HuH-7 (cell line): ENCODE data around the gene GAB2.

ENCODE experiments used
- DNase-seq: peaks from one replicate; pipeline ENCODE4 v3.0.0; 2011; ENCODE audit warnings: low spot score

GAB2 gene

DNA sequence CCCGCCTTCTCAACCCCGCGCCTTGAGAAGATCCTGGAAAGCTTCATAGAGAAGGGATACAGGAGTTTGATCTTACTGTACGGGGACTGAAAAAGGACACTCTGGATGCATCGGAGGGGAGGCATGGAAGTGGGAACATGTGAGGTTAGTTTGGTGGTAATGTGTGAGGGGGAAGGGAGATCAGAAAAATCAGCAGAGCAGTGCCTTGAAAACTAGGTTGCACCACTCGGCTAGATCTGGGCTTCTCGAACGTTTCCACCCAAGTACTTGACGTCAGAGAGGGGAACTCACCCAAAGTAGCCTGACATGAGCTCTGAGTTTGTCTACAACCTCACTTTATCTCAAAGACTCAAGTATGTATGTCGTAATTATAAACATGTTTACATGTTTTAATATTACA, 214.4 kb downstream of the GAB2 start:
- no peak for DNase-seq

DNA sequence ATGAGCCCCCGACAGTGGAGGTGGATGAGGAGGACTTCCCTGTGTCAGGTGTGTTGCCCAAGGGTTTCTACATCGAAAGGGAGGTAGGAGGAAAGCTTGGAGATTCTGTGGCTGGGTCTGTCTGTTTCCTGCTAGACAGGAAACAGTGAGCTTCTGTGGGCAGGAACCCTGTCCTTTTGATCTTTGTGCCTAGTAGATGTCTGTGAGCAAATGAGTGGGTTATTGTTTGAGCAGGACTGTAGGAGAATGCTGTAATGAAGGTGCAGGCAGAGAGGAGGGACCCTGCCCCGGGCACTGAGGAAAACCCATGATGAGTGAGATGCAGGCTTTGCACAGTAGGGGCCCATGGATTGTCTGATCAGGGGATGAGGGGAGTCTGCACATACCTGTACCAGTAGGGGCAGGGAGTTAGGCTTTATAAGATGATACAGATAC, 214.9 kb downstream of the GAB2 start:
- DNase-seq, result peak; percentile 52

DNA sequence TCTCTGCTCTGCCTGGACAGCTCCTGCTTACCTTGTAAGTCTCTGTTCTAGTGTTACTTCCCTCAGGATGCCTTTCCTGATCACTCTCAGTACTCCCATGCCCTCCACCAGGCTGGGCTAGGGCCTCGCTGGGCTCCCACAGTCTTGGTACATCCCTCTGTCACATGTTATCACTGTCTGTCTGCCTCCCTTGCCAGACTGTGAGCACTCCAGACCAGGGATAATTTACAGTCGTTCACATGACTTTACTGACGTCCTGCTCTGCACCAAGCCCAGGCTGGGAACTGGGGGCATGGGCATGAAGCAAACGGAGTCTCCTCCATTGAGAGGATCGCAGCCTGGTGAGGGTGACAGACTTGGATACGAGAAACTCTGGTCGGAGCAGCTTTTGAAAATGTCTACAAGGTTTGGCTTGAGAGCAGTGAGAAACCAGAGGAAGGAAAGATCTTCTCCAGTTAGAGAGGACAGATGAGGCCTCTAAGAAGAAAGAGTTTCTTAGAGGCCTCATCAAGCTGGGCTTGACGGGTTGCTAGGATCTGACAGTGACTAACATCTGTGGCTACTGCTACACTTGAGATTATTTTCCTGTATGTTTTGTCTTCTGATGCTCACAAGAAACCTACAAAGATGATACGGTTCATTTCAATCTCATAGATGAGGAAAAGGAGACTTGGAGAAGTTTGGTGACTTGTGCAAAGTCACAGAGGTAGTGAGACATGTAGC, 216.4 kb downstream of the GAB2 start:
- no peak for DNase-seq

DNA sequence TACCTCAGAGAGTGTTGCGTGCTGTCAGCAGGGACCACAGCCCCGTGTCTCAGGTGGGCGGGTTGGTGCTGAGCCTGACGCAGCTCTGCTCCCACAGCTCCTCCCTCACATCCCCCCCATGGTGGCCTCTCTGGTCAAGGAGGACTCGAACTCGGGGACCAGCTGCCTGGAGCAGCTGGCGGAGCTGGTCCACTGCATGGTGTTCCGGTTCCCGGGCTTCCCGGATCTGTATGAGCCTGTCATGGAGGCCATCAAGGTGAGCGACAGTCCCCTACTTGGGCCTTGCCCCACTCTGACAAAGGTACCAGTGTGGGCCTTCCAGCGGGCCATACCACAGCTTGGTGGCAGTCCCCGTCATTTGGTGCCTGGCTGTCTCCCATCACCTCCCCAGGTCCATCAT, 217.1 kb downstream of the GAB2 start:
- no peak for DNase-seq

DNA sequence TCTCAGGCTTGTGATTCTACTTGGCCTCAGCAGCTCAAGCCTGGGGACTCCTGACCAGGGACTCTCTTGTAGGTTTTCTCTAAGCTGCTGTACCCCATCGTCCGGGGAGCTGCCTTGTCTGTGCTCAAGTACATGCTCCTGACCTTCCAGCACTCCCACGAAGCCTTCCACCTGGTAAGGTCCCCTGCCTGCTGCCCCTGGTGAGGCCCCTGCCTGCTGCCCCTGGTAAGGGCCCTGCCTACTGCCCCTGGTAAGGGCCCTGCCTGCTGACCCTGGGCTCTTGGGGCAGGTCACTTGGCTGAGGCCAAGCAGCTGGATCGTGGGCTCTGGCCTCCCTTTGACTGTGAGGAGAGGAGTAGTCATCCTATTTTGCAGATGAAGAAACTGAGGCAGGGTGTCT, 217.6 kb downstream of the GAB2 start:
- DNase-seq, result no peak

DNA sequence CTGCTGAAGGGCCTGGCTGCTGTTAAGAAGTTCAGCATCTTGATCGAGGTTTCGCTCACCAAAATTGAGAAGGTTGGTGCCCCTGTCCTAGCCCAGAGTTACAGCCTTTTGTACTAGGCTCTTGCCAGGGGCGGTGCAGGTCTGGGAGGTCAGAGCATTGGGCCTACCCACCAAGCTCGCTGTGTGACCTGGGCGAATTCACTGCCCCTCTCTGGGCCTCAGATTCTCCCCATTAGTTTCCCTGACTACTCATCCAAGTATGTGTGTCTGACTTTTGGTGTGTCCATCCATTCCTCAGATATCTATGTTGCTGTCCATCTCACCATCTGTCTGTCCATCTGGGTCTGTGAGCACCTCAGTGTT, 218.0 kb downstream of the GAB2 start:
- DNase-seq, result no peak

DNA sequence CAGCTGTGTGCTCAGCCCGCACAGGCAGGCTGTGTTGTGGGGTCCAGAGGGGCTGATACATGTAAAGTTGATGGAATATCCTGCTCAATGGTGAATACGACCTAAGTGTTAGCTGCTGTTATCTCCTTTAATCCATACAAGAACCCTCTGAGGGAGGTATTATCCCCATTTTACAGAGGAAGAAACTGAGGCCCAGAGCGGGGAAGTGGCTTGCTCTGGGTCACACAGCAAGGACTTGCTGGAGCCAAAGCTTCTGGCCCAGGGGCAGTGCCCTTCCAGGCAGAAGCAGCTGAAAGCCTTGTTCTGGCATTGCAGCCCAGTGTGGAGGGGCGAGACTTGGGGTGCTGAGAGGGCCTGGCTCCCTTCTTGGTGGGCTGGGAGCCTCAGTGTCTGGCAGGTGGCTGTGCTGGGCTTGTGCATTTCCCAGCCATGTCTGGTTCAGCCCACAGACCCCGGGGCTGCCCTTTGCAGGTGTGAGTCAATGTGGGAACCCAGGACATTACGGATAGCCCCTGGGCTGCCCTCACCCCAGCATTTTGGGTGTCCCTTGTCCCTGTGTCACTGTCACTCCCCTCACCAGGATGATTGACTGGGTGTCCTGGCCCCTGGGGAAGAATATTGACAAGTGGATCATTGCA, 218.5 kb downstream of the GAB2 start:
- no peak for DNase-seq

DNA sequence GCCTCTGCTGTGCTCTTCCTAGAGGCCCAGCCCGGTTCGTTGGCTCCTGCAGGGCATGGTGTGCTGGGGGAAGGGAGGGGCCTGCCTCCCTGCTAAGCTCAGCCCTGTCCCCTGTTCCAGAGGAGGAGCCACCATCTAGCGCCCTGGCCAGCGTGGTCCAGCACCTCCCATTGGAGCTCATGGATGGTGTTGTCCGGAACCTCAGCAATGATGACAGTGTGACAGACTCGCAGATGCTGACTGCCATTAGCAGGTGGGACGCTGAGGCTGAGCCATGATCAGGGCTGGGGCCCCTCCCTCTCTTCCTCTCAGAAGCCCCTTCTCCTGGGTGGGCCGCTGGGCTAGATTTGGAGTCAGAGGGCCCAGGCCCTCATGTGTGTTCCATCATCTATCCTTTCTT, 219.8 kb downstream of the GAB2 start:
- DNase-seq, result no peak

DNA sequence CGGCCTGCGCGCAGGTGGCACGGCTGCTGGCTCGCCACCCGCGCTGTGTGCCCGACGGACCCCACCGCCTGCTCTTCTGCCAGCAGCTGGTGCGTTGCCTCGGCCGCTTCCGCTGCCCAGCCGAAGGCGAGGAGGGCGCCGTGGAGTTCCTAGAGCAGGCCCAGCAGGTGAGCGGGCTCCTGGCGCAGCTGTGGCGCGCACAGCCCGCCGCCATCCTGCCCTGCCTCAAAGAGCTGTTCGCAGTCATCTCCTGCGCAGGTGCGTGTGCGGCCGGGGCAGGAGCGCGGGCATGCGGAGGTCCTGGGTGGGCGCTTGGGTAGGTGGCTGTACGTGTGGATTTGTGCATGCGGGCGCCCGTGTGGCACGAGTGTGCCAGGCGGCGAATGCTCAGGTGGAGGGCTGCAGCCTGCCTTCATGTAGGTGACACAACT, 220.9 kb downstream of the GAB2 start:
- DNase-seq, result no peak

DNA sequence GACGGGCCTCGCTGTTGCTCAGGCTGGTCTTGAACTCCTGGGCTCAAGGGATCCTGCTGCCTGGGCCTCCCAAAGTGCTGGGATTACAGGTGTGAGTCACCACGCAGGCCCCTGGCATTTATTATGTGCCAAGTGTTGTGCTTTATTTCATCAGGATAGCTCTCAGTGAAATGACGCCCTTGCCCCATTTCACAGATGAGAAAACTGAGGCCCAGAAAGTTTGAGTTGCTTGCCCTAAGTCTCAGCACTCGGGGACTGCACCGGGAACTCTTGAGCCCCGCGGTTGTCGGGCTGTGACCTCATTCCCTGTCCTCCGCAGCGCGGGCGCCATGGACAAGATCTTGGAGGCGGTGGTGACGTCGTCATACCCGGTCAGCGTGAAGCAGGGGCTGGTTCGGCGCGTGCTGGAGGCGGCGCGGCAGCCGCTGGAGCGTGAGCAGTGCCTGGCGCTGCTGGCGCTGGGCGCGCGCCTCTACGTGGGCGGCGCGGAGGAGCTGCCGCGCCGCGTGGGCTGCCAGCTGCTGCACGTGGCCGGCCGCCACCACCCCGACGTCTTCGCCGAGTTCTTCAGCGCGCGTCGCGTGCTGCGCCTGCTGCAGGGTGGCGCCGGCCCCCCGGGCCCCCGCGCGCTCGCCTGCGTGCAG, 221.6 kb downstream of the GAB2 start:
- DNase-seq, result no peak

DNA sequence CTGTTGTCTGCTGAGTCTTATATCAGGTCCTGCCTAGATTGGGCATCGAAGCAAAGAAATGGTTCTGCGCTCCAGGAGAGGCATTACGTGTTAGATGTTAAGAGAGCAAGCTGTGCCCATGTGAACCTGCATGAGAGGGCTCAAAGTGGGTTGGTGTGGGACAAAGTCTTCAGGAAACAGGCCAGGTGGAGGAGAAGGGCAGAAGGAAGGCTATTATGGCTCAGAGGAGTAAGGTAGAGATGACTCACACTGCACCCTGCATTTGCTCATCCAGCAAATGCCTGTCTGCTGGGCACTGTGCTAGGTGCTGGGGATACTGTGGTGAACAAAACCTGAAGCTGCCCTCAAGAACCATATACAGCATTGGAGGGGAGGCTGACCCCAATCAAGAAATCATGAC, 223.1 kb downstream of the GAB2 start:
- no peak for DNase-seq

DNA sequence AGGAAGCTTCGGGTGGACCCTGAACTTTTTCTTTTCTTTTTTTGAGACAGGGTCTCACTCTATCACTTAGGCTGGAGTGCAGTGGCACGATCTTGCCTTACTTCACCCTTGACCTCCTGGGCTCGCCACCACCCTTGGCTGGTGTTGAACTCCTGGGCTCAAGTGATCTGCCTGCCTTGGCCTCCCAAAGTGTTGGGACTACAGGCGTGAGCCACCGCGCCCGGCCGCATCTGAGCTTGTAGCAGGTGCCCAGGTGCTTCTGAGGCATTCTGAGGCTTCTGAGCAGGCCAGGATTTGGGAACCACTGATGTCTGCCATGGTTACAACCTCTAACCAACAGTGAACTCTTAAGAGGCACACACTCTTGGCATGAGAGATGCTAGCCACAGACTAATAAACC, 223.8 kb downstream of the GAB2 start:
- DNase-seq, result no peak

DNA sequence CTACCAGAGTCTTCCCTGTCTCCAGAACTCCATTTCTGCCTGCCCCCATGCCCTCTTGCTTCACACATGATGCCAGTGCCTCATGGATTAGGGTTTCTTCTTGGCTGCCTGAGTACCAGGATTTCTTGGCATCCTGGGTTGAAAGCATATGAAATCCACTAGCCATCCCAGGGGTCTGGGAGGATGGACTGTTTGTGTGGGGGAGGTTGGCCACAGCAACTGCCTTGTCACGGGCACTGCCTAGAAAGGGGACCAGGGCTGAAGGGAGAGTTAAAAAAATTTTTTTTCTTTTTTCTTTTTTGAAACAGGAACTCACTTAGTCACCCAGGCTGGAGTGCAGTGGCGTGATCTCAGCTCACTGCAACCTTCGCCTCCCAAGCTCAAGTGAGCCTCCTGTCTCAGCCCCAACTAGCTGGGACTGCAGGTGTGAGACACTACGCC, 224.7 kb downstream of the GAB2 start:
- no peak for DNase-seq

DNA sequence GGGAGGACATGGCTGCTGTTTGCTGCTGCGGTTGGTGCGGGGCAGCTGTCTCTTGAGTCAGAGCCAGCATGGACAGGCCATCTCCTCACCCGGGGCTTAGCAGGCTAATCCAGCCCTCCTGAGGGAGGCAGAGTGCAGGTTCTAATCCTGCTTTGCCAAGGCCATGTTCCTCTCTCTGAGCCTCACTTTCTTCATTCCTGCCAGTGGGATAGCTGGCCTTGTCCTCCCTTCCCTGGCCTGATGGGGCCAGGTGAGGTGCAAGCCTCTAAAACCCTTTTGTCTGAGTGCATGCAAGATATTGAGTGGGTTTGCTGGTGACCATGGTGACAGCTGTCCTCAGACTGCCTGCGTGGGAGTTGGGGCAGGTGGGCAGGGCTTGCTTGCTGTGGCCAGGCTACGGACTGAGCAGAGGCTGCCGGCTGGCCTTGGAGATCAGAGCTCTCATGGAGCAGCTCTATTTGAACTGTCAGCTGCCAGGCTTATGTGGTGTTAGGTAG, 225.3 kb downstream of the GAB2 start:
- DNase-seq, result no peak

DNA sequence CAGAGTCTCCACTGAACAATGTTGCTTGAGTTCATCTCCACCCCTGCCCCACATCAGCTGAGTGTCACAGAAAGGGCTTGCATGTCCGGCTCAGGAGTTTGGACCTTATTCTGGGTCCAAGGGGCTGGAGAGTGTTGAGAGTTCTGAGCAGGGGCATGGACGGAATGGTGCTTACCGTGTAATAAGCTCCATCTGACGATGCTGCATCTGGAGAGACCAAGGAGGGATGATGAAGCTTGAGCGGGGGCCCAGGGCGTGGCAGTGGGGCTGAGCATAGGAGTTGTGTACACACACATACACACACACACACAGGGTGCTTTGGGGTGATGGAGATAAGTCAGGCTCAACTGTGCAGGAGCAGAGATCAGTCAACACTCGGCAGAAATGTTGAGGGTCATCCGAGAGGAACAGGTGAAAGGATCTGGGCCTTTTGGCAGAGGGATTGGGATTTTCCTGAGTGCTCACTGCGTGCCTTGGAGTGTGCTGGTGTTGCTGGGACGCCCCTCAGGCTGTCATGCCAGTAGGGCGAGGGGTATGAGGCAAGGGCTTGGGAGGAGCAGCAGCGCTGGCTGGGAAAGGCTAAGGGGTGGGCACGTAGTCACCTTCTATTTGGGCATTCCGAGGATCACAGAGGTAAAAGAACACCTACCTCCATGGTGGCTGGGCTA, 226.6 kb downstream of the GAB2 start:
- DNase-seq, result no peak

DNA sequence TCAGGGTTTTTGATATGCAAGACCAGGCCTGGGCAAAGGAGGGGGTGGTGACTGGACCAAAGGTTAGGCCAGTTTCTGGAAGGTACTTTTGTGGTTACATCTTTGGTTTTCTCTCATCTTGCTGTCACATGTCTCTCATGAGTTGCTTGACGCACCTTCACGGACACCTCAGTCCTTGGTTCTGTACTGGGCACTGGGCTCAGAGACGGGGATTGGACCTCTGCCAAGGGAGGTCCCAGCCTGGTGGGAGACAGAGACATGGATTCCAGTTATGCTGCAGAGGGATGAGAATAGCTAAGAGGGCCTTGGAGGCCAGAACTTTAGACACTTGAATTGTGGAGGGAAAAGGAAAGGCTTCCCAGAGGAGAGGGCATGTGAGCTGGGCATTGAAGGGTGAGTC, 227.2 kb downstream of the GAB2 start:
- DNase-seq, result no peak

DNA sequence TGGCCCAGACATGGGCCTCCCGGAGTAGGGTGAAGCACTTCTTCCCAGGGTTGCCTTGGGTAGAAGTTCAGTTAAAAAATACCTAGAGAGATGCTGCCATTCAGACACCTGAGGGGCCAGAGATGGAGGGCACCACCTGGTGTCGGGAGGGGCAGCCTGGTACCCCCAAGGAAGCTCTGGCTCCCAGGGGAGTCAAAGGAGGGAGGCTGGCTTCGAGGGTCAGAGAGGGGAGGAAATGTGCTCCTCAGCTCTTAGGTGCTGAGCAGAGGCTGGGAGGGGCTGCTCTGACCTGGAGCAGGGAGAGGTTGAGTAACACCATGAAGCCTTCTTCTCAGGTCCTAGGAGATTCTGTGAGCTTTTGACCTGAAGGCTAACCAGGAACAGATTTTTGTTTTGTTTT, 227.8 kb downstream of the GAB2 start:
- no peak for DNase-seq

DNA sequence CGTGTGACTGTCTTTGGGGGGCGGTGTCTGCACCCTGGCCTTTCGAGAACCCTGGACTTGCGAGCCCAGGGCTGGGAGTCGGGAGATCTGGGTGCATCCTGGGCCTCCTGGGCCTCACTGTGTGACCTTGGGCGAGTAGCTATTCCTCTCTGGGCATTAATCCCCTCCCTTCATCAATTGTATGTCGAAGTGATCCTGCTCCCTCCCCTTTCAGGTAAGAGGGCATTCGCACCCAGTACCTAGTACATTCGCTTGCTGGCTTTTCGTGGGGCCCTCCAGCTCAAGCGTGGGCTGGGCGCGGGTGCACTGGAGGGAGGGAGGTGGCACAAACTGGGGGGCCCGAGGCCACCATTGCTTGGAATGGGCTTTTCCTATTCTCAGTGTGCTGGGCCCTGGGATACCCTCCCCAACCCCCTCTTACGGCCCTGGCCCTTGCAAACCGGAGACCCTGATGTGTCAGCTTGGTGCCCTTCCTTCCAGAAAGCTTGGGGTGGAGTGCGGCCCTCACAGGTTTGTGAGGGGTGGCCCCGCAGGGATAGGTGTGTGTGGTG, 228.4 kb downstream of the GAB2 start:
- no peak for DNase-seq

DNA sequence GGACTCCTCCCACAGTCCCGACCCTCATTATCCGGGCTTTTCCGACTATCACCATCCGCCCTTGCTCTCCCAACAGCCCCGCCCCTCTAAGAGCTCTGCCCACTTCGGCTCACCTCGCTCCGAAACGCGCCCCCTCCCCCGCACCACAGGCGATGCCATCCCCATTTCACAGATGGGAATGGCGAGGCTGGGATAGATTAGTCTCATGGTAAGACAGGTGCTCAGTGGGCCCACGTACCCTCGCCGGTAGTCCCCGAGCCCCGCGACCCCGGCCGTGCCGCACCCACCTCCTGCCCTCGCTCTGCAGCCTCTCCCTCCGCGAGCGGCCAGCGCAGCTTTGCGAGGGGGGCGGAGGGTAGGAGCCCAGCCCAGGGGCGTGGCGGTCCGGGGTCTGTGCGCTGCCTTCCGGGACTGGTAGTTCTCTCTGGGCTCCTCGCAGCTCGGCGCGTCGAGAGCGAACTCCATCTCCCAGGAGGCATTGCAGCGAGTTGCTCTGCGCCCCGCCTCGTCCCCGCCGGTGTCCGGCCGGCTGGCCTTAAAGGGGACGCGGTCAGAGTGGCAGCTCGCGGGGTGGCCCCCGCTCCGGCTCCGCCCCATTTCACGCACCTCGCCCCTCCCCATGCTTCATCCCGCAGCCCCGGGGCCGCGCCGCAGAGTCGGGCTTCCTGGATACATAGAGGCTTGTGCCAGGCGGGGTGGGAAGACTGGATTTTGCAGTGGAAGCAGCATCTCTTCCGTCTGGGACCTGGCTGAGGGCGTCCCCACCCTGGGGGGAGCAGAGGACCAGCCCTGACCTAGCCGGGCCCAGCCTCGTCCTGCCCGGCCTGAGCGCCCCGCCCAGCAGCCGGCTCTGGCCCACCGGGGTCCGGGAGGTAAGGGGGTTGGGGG, 229.1 kb downstream of the GAB2 start, which contains the start of the genes KCTD21 and USP35:
TSS of gene KCTD21 (minus strand) at position 341 of the 888 bp plus-strand sequence. CDS start 14,072 bp downstream, outside the sequence.
TSS of gene USP35 (plus strand) at position 634 of the 888 bp plus-strand sequence. CDS start 7,327 bp downstream, outside the sequence.
- peak; percentile 90 for DNase-seq

DNA sequence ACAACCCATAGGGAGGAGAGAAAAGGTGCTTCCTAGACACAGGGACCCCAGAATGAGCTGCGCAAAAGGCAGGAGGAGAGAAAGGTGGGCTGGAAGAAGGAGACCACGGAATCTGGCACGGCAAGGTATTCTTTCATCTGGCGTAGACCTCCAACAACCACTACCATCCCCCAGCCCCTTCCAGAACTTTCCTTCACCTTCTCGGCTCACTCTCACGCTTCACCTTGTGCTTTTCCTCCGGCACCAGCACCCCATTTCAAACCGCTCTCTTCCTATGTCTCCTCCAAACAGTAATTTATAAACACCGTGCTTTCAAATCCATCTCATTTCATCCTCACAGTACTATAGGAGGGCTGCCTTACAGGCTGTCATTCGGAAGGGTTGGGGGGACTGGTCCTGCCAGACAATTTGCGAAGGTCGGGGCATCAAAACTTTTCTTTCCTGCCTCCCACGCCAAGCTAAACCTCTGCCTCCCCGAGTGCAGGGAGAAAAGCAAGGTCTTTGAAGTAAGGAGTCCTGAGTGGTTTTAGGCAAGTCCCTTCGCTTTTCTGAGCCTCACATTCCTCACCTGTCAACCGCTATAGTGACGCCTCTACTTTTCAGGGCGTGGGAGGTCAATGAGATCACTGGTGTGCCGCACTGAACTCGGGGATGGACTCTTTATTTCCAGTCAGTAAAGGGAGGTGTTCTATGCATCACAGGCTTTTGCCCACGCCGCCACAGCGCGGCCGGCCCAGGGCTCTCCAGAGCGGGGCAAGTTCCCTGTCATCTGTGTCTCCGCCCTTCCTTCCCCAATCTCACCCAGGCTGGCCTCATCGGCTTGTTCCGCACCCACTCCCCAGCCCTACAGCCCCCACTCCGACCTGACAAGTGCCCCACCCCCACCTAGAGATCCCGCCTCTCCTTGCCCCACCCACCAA, 230.0 kb downstream of the GAB2 start:
- no peak for DNase-seq
